H1 (cell line): Measurements from ENCODE around the gene BNC2. TPM values are rescaled to one million over a fixed set of nuclear protein-coding genes. Genes with fewer than 3 reads are reported as not detected.

Experiments used
- CTCF ChIA-PET: fragments of 300-600 bp; sonication (Branson Sonifier 250); formaldehyde crosslinking; loops from one replicate; lab custom pipeline; 2021; ENCODE audit not compliant: partially characterized antibody; lab: Charles Lee
- POLR2A ChIA-PET: fragments of 300-600 bp; sonication (Branson Sonifier 250); formaldehyde crosslinking; loops from one replicate; lab custom pipeline; 2021; ENCODE audit warnings: inconsistent platforms; ENCODE audit not compliant: partially characterized antibody; lab: Charles Lee
- DNase-seq, 2 experiments: peaks; one replicate each; pipeline versions ENCODE4 v3.0.0 to v3.0.0-alpha.2; 2010 to 2022; ENCODE audit warnings: low spot score in 2 of 2, low read depth in 1 of 2, mixed read lengths in 1 of 2
- FAIRE-seq: peaks from 2 replicates; lab custom pipeline; 2011; peaks lifted over from hg19 to GRCh38; lab: Jason Lieb, UNC
- H2AFZ ChIP-seq: 2 replicates; pipeline ENCODE4 v1.8.1; 2012; ENCODE audit warnings: low read length, inconsistent platforms
- H2AK5ac ChIP-seq: 2 replicates; pipeline ENCODE4 v1.6.1; 2013; ENCODE audit warnings: low read depth, low read length
- H2BK120ac ChIP-seq: replicated peaks from 2 replicates; pipeline ENCODE3; 2013; ENCODE audit warnings: low read depth, low read length, inconsistent platforms
- H2BK12ac ChIP-seq: 2 replicates; pipeline ENCODE4 v1.6.1; 2013; ENCODE audit warnings: low read depth, low read length
- H2BK15ac ChIP-seq: 2 replicates; pipeline ENCODE4 v1.6.1; 2013; ENCODE audit warnings: low read length
- H2BK20ac ChIP-seq: 2 replicates; pipeline ENCODE4 v1.6.1; 2013; ENCODE audit warnings: low read length
- H2BK5ac ChIP-seq: 2 replicates; pipeline ENCODE4 v1.6.1; 2013; ENCODE audit warnings: low read depth, low read length
- H3K14ac ChIP-seq: 2 replicates; pipeline ENCODE4 v1.6.1; 2013; ENCODE audit warnings: inconsistent platforms; ENCODE audit not compliant: insufficient read length
- H3K18ac ChIP-seq: 2 replicates; pipeline ENCODE4 v1.6.1; 2013; ENCODE audit warnings: low read length; ENCODE audit errors: extremely low read depth
- H3K23ac ChIP-seq: 2 replicates; pipeline ENCODE4 v1.6.1; 2013; ENCODE audit warnings: inconsistent platforms; ENCODE audit not compliant: insufficient read length
- H3K23me2 ChIP-seq: 2 replicates; pipeline ENCODE4 v1.6.1; 2013; ENCODE audit warnings: low read depth, low read length
- H3K27ac ChIP-seq: 2 replicates; pipeline ENCODE4 v1.6.1; 2011; ENCODE audit warnings: low read depth, low read length, inconsistent platforms
- H3K27me3 ChIP-seq, 4 experiments: replicated peaks in 1 of 4; 1 replicate in 1 of 4; 2 replicates in 3 of 4; pipeline versions ENCODE4 v1.6.1 to v1.8.1; 2011 to 2013; ENCODE audit warnings: low read length in 3 of 4, mild to moderate bottlenecking in 3 of 4, inconsistent platforms in 2 of 4, mixed read lengths in 2 of 4, moderate library complexity in 1 of 4; ENCODE audit not compliant: control insufficient read depth in 3 of 4, insufficient read depth in 3 of 4; ENCODE audit errors: extremely low read depth in 1 of 4
- H3K36me3 ChIP-seq, 4 experiments: 2 replicates each; pipeline versions ENCODE4 v1.6.1 to v1.8.1; 2011 to 2013; ENCODE audit warnings: mild to moderate bottlenecking in 4 of 4, low read length in 3 of 4, moderate library complexity in 2 of 4, control low read depth in 1 of 4, inconsistent platforms in 1 of 4; ENCODE audit not compliant: insufficient read depth in 4 of 4, control insufficient read depth in 2 of 4
- H3K4ac ChIP-seq: replicated peaks from 2 replicates; pipeline ENCODE3; 2013; ENCODE audit warnings: low read length, low read depth, mixed read lengths, inconsistent platforms; ENCODE audit not compliant: insufficient read length
- H3K4me1 ChIP-seq, 4 experiments: replicated peaks in 1 of 4; 1 replicate in 1 of 4; 2 replicates in 3 of 4; pipeline versions ENCODE4 v1.6.1 to v1.8.1; 2011 to 2013; ENCODE audit warnings: low read length in 3 of 4, inconsistent platforms in 2 of 4, mixed read lengths in 1 of 4; ENCODE audit not compliant: insufficient read depth in 4 of 4, control insufficient read depth in 3 of 4
- H3K4me2 ChIP-seq, 2 experiments: 2 replicates each; pipeline versions ENCODE4 v1.6.1 to v1.8.1; 2011 to 2013; ENCODE audit warnings: low read depth in 2 of 2, low read length in 2 of 2, control low read depth in 1 of 2, inconsistent platforms in 1 of 2, mild to moderate bottlenecking in 1 of 2; ENCODE audit not compliant: insufficient read depth in 1 of 2
- H3K4me3 ChIP-seq, 4 experiments: fragments of 200-600, 300-600 bp in 1 of 4; sonication (generic), shearing (Covaris generic), sonication (Bioruptor Twin) in 1 of 4; 2 replicates each; pipeline versions ENCODE4 v1.5.1 to v1.8.1; 2011 to 2016; ENCODE audit warnings: low read length in 4 of 4, low read depth in 3 of 4, control low read depth in 2 of 4, inconsistent platforms in 2 of 4, mild to moderate bottlenecking in 2 of 4, mixed read lengths in 1 of 4, moderate library complexity in 1 of 4; ENCODE audit not compliant: insufficient read depth in 2 of 4; ENCODE audit errors: extremely low read depth in 1 of 4
- H3K56ac ChIP-seq: replicated peaks from 2 replicates; pipeline ENCODE3; 2013; ENCODE audit warnings: low read depth, mild to moderate bottlenecking, mixed read lengths, low read length, inconsistent platforms; ENCODE audit not compliant: insufficient read length
- H3K79me1 ChIP-seq: 2 replicates; pipeline ENCODE4 v1.6.1; 2013; ENCODE audit warnings: low read depth, low read length, control low read depth
- H3K79me2 ChIP-seq, 2 experiments: 2 replicates each; pipeline versions ENCODE4 v1.6.1 to v1.8.1; 2012 to 2013; ENCODE audit warnings: low read length in 2 of 2, mild to moderate bottlenecking in 2 of 2, inconsistent platforms in 1 of 2; ENCODE audit not compliant: insufficient read depth in 2 of 2, control insufficient read depth in 1 of 2
- H3K9ac ChIP-seq, 4 experiments: replicated peaks in 1 of 4; 1 replicate in 1 of 4; 2 replicates in 3 of 4; pipeline versions ENCODE4 v1.6.1 to v1.8.1; 2011 to 2013; ENCODE audit warnings: low read depth in 3 of 4, low read length in 3 of 4, control low read depth in 2 of 4, mild to moderate bottlenecking in 2 of 4, moderate library complexity in 2 of 4, inconsistent platforms in 1 of 4; ENCODE audit errors: extremely low read depth in 1 of 4
- H3K9me3 ChIP-seq, 2 experiments: 2 replicates each; pipeline versions ENCODE4 v1.6.1 to v1.8.1; 2012 to 2013; ENCODE audit warnings: mild to moderate bottlenecking in 2 of 2, moderate library complexity in 2 of 2, control low read depth in 1 of 2, inconsistent platforms in 1 of 2, low read depth in 1 of 2, low read length in 1 of 2, mixed read lengths in 1 of 2; ENCODE audit not compliant: insufficient read depth in 2 of 2
- H4K20me1 ChIP-seq, 2 experiments: replicated peaks in 1 of 2; 2 replicates each; pipeline versions ENCODE3 to v1.8.1; 2011 to 2013; ENCODE audit warnings: inconsistent platforms in 2 of 2, low read length in 2 of 2, mild to moderate bottlenecking in 1 of 2; ENCODE audit not compliant: insufficient read depth in 2 of 2, control insufficient read depth in 1 of 2
- H4K5ac ChIP-seq: 2 replicates; pipeline ENCODE4 v1.6.1; 2013; ENCODE audit warnings: low read length, low read depth, mixed read lengths, inconsistent platforms; ENCODE audit not compliant: insufficient read length
- H4K8ac ChIP-seq: 2 replicates; pipeline ENCODE4 v1.8.0; 2013; ENCODE audit warnings: mild to moderate bottlenecking, moderate library complexity, low read length, inconsistent platforms; ENCODE audit not compliant: insufficient read depth; ENCODE audit errors: extremely low read depth
- H4K91ac ChIP-seq: replicated peaks from 2 replicates; pipeline ENCODE3; 2013; ENCODE audit warnings: low read length, mixed read lengths, inconsistent platforms; ENCODE audit not compliant: insufficient read length
- KDM1A ChIP-seq: fragments of 200-600, 300-600 bp; sonication (generic); IDR thresholded peaks from 2 replicates; pipeline ENCODE4 v1.7.1; 2016; ENCODE audit warnings: mild to moderate bottlenecking, low read length, borderline replicate concordance
- WGBS, 2 experiments: shearing (Covaris generic) in 1 of 2; methylation state at CpG; one replicate each; pipeline versions ENCODE4 v1.1.6 to v1.1.7; 2013 to 2015; ENCODE audit warnings: low lambda C conversion rate in 2 of 2, mixed read lengths in 2 of 2, inconsistent platforms in 1 of 2, low coverage in 1 of 2, missing lambda C conversion rate in 1 of 2; ENCODE audit not compliant: insufficient replicate concordance in 2 of 2, insufficient coverage in 1 of 2, insufficient read length in 1 of 2; ENCODE audit errors: extremely low coverage in 1 of 2, missing lambda C conversion rate in 1 of 2; 5-methylcytosine and 5-hydroxymethylcytosine counted together
- polyA plus RNA-seq, 7 experiments: library from polyadenylated mRNA; depleted of rRNA in 3 of 7; stranded (reverse) in 5 of 7; unstranded in 2 of 7; fragments of >200 nt in 5 of 7; fragments of 200-250 nt in 2 of 7; gene quantifications; 1 replicate in 5 of 7; 2 replicates in 1 of 7; 4 replicates in 1 of 7; pipeline versions ENCODE4 v1.2.1 to v1.2.3, GENCODE V29; 2011 to 2013; ENCODE audit warnings: missing spikeins in 2 of 7, mixed read lengths in 2 of 7
- total RNA-seq: library from RNA; stranded (reverse); fragmentation: NEBNext Ultra II Directional; extraction: Animal tissue kit (Norgen Biotek cat#: 25700); gene quantifications from 2 replicates; pipeline ENCODE4 v1.2.1, GENCODE V29; 2021

BNC2 gene
- total and polyA plus RNA-seq, 2 of the 8 experiments (the other 6 are each of a cell fraction or from before 2014, with no cell fraction given): 16.0 to 26.8 TPM

GRCh38 chr9:16884373-16884772, 13.9 kb upstream of the BNC2 start:
- H3K14ac ChIP-seq: no peak overlapping the region
- H3K23ac ChIP-seq: no peak overlapping the region
- no peak overlapping the region for H2BK15ac ChIP-seq
- H2AFZ ChIP-seq: no peak overlapping the region; the same call in 1 of the 2 replicates
- no peak overlapping the region for H3K4me3 ChIP-seq
- FAIRE-seq: no peak
- peaks cover 0 to 3% of the 10 kb centered on the region in 2 experiments; a peak in 2 of 4 replicates for H3K9me3 ChIP-seq
- TF ChIP-seq KDM1A: no peak
- no peak overlapping the region for H2BK20ac ChIP-seq
- H3K79me1 ChIP-seq: no peaks in the 10 kb centered on the region
- WGBS, 2 experiments: 89% methylated on average over 3 of the region's 3 CpGs; no CpG with 5 or more reads in 1 of the 2 experiments
- H3K27ac ChIP-seq: no peak overlapping the region
- H2BK5ac ChIP-seq: no peak overlapping the region
- H3K79me2 ChIP-seq: no peaks in the 10 kb centered on the region
- no peaks in the 10 kb centered on the region; a peak in 1 of 7 replicates for H3K27me3 ChIP-seq
- POLR2A ChIA-PET: interaction anchor here (0.6 kb wide), 2 partner anchors 13 to 88 kb away, joined by 3 to 4 read pairs; no protein-coding TSS in a partner anchor
- no peak overlapping the region for H2BK12ac ChIP-seq
- H3K56ac ChIP-seq: no peak overlapping the region
- H4K5ac ChIP-seq: no peak overlapping the region
- no peaks in the 10 kb centered on the region for H3K4me1 ChIP-seq
- no peak for DNase-seq
- no peak overlapping the region for H4K8ac ChIP-seq
- H2BK120ac ChIP-seq: no peak overlapping the region
- H3K4me2 ChIP-seq: no peak overlapping the region
- H2AK5ac ChIP-seq: no peak overlapping the region
- no peak overlapping the region for H3K18ac ChIP-seq
- no peak overlapping the region for H4K91ac ChIP-seq
- CTCF ChIA-PET: interaction anchor here (0.6 to 1.2 kb wide), 2 partner anchors 9 to 129 kb away, joined by 3 read pairs; no protein-coding TSS in a partner anchor
- no peak overlapping the region for H3K9ac ChIP-seq
- H3K36me3 ChIP-seq: no peaks in the 10 kb centered on the region
- H3K23me2 ChIP-seq: 0 out of 2 replicates have a peak, but pooled peaks cover 2% of the 10 kb centered on the region
- no peaks in the 10 kb centered on the region for H4K20me1 ChIP-seq
- H3K4ac ChIP-seq: no peak overlapping the region
